ENCODE data around the gene HTR4. TPM values are rescaled to one million over a fixed set of nuclear protein-coding genes. Genes with fewer than 3 reads are reported as not detected.

The HTR4 gene
- total RNA-seq, 4 donors from 2014 or later = 0.34 to 1.6 TPM; not detected in 2

GRCh38 chr5:148556835-148557234, 97.5 kb downstream of the HTR4 start:
- Histone ChIP-seq H3K4me1 (no peaks in the 10 kb centered on the region), H3K4me3 (no peak overlapping the region), H3K27ac (no peak overlapping the region), H3K36me3 (no peaks in the 10 kb centered on the region), H3K27me3 (no peaks in the 10 kb centered on the region), H3K9me3 (no peaks in the 10 kb centered on the region)
- DNase-seq (ENCODE audit: low spot score in 2 of 2) = no peak
- no peak for TF ChIP-seq CTCF (IDR thresholded peaks at IDR 0.05)
- TF ChIP-seq POLR2A (IDR thresholded peaks at IDR 0.05) = no peak
- 43% methylated on average over 2 of the region's 2 CpGs for whole genome bisulfite sequencing

- no peak overlapping the region for H3K27ac ChIP-seq
- no peaks in the 10 kb centered on the region for H3K4me1 ChIP-seq
- no peaks in the 10 kb centered on the region for H3K36me3 ChIP-seq
- H3K9me3 ChIP-seq = no peaks in the 10 kb centered on the region
- DNase-seq (ENCODE audit: low spot score in 2 of 2) = no peak
- no peaks in the 10 kb centered on the region for H3K27me3 ChIP-seq
- TF ChIP-seq POLR2A (IDR thresholded peaks at IDR 0.05) = no peak
- TF ChIP-seq EP300 (IDR thresholded peaks at IDR 0.05) = no peak
- no peak for TF ChIP-seq POLR2AphosphoS5 (IDR thresholded peaks at IDR 0.05)
- no peak for TF ChIP-seq CTCF (IDR thresholded peaks at IDR 0.05)
- 75% methylated on average over 2 of the region's 2 CpGs for WGBS
- H3K4me3 ChIP-seq = no peak overlapping the region
Observed at GRCh38 chr5:148554621-148555020, 99.7 kb downstream of the HTR4 start.

GRCh38 chr5:148543727-148544126, 110.6 kb downstream of the HTR4 start:
- no peaks in the 10 kb centered on the region for H3K9me3 ChIP-seq
- H3K27me3 ChIP-seq = no peaks in the 10 kb centered on the region
- whole genome bisulfite sequencing = 81% methylated on average over 2 of the region's 2 CpGs
- no peaks in the 10 kb centered on the region for H3K4me1 ChIP-seq
- no peak for DNase-seq (ENCODE audit: low spot score in 2 of 2)
- H3K36me3 ChIP-seq = no peaks in the 10 kb centered on the region
- H3K27ac ChIP-seq = no peak overlapping the region
- no peak overlapping the region for H3K4me3 ChIP-seq
- TF ChIP-seq EP300 (IDR thresholded peaks at IDR 0.05) (no peak), POLR2AphosphoS5 (IDR thresholded peaks at IDR 0.05) (no peak), POLR2A (IDR thresholded peaks at IDR 0.05) (no peak), CTCF (IDR thresholded peaks at IDR 0.05) (no peak)

GRCh38 chr5:148542812-148543211, 111.5 kb downstream of the HTR4 start:
- H3K9me3 ChIP-seq = no peaks in the 10 kb centered on the region
- no peaks in the 10 kb centered on the region for H3K36me3 ChIP-seq
- 76% methylated on average over 1 of the region's 1 CpG for WGBS
- no peaks in the 10 kb centered on the region for H3K4me1 ChIP-seq
- no peak overlapping the region for H3K27ac ChIP-seq
- no peak for DNase-seq (ENCODE audit: low spot score in 2 of 2)
- H3K27me3 ChIP-seq = no peaks in the 10 kb centered on the region
- TF ChIP-seq CTCF (IDR thresholded peaks at IDR 0.05) (no peak), POLR2AphosphoS5 (IDR thresholded peaks at IDR 0.05) (no peak), POLR2A (IDR thresholded peaks at IDR 0.05) (no peak), EP300 (IDR thresholded peaks at IDR 0.05) (no peak)
- H3K4me3 ChIP-seq = no peak overlapping the region

- H3K4me1 ChIP-seq = no peaks in the 10 kb centered on the region
- TF ChIP-seq CTCF (IDR thresholded peaks at IDR 0.05) = no peak
- no peak for DNase-seq (ENCODE audit: low spot score in 2 of 2)
- 75% methylated on average over 6 of the region's 6 CpGs for WGBS
- H3K9me3 ChIP-seq = no peaks in the 10 kb centered on the region
- no peaks in the 10 kb centered on the region for H3K36me3 ChIP-seq
- no peak overlapping the region for H3K4me3 ChIP-seq
- H3K27ac ChIP-seq = no peak overlapping the region
- no peaks in the 10 kb centered on the region for H3K27me3 ChIP-seq
Observed at GRCh38 chr5:148541054-148541835, 113.1 kb downstream of the HTR4 start.
